NCI-H526 (cell line): Measurements from ENCODE around the gene ATXN1.

ENCODE experiments used
- DNase-seq, 2 experiments: peaks; one replicate each; lab custom pipeline; 2025; lab: John Stamatoyannopoulos, UW

ATXN1 gene

GRCh38 chr6:16673011-16673797 lies 88.1 kb downstream of the ATXN1 start:
- DNase-seq = no peak

- DNase-seq = no peak
Observed at GRCh38 chr6:16671302-16672289, 89.7 kb downstream of the ATXN1 start.

- DNase-seq = no peak
Observed at GRCh38 chr6:16670617-16671051, 90.6 kb downstream of the ATXN1 start.

DNA sequence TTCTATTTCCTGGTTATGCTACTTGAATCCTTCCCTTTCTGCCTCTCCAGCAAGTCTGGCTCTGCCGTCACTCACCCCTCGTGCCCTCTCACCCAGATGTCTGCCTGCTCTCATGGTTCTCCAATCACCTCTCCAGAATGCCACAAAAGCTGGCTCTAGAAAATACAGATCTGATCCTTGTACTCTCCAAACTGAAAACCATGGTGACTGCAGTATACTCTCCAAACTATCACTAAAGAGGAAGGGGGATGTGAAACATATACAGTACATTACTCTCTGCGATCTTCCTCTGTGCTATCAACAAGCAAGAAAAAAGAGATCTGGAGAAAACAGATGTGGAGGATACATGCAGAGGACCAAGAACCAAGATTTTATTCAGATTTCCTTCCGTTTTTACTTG lies 91.1 kb downstream of the ATXN1 start:
- no peak for DNase-seq

DNA sequence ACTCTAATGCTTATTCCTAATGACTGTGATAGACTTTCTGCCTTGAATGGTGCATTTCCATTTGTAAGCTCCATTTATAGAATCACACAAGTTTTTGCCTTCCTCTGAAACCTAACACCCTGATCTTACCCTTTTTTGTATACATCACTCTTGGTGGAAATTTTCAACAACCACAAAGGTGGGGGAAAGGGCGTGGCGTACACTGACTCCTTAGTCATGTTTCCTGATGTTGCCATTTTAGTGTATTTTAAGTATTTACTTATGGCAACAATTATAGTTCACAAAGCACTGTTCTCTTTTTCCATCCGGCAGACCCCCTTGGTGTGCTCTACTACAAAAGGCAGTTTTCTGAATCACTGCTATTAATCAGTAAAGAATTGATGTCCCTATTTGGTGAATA lies 92.0 kb downstream of the ATXN1 start:
- no peak for DNase-seq

DNA sequence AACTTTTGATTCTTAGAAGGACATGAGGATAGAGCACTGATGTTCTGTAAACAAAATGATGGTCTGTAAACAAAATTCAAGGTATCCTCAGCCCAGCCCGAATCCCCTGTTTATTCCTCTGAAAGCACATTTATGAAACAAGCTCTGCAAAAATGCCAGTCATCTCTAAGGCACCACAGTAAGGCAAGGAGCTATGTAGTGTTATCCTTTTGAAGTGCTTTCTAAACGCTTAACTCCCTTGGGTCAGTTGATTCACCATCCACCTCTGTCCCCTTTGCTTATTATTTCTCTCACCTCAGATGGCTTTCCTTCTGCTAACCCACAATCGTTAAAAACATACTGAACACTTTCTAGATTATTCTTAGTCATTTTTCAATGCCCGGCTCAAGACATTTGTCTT lies 93.8 kb downstream of the ATXN1 start:
- DNase-seq = no peak

DNA sequence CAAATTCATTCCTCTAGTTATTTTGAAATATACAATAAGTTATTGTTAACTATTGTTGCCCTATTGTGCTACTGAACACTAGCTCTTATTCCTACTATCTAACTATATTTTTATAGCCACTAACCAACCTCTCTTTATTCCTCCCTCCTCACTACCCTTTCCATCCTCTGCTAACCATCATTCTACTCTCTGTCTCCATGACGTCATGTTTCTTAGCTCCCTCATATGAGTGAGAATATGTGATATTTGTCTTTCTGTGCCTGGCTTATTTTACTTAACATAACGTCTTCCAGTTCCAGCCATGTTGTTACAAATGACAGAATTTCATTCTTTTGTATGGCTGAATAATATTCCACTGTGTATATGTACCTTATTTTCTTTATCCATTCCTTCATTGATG lies 95.3 kb downstream of the ATXN1 start:
- DNase-seq = no peak

DNA sequence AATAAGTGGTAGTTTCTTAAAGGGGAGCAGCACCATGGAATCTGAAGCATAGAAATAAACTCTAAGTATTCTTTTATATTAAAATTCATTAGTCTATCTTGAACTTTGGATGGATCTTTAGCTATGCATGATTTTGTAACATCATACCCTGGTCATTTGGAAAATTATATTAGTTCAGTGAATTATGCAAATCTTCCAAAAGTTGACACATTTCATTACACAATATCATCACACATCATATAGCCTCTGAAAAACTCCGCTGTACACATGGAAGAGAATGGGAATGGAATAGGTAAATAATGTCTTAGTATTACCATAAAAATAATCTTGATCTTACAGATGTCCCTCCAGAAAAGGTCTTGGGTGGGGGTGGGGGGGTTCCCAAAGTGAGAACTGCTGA lies 96.1 kb downstream of the ATXN1 start:
- DNase-seq = peak in 1 of 2 experiments; percentile 6

GRCh38 chr6:16663901-16664300 lies 97.4 kb downstream of the ATXN1 start:
- DNase-seq = no peak

GRCh38 chr6:16660157-16660497 lies 101.1 kb downstream of the ATXN1 start:
- no peak for DNase-seq

- DNase-seq = no peak
Observed at GRCh38 chr6:16659466-16660156, 101.6 kb downstream of the ATXN1 start.

- DNase-seq = no peak
Observed at GRCh38 chr6:16658348-16659034, 102.8 kb downstream of the ATXN1 start.

- no peak for DNase-seq
Observed at GRCh38 chr6:16657768-16658167, 103.5 kb downstream of the ATXN1 start.

DNA sequence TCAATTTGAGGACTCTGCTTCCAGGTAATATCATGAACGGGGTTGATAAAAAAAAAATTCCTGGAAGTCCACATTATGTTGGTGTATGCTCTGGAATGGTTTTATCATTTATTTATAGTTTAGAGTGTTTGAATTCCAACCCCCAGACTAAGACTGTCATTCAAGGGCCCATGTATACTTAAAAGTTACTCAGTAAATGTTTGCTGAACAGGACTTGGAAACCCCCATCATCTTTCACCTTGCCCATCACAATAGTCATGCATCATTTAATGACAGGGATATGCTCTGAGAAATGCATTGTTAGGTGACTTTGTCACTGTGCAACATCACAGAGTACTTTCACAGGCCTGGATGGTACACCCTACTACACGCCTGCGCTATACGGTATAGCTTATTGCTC lies 104.8 kb downstream of the ATXN1 start:
- DNase-seq = no peak

DNA sequence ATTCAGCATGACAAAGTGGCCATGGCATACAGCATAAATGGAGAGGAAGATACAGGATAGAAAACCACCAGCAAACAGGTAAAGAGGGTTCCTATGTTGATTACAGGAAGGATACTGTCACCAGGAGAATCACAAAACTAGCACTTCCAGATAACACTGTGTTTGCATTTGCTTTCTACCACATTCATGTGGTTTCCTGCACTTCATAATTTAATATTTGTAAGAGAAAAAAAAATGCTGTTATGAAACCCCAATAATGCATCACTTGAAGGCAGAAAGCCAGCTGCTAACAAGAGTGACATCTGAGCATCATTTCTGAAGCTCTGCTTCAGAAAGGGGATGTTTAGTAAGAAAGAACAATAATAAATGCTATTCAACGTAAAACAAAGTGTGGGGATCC lies 106.6 kb downstream of the ATXN1 start:
- DNase-seq = no peak

DNA sequence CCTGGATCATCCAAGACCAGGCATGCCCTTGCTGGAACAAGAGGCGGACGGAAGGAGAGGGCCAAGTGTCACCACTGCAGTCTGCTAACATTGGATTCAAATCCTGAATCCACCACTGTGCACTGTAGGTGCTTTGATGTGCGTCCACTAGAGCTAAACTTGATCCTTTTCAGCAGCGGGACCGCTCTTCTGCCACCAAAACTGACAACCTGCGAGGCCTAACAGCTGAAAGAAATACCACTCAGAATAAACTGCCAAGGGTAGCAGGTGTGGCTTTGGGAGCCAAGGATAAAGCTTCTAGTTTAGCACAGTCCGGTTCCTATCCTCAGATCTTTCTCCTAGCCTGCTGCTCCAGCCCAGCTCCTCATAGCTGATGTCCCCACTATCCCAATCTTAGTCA lies 108.0 kb downstream of the ATXN1 start:
- DNase-seq = no peak

DNA sequence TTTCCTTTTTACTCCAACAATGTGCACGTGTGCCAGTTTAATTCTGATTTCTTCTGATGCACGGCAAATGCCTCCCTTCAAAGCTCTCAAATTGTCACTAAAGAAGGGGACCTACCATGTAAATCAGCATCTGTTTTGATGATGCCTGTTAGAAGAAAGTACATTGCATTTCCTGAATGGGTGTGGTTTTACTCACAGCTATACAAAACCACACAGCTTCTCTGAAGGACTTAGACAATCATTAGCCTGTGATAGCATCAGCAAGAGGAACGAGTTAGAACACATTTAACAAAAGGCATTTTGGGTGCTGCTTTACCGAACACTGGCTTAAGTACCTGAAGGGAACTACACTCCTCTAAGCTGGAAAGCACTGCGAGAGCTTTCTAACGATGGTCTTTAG lies 109.4 kb downstream of the ATXN1 start:
- DNase-seq = peak; percentile 14 to 31

DNA sequence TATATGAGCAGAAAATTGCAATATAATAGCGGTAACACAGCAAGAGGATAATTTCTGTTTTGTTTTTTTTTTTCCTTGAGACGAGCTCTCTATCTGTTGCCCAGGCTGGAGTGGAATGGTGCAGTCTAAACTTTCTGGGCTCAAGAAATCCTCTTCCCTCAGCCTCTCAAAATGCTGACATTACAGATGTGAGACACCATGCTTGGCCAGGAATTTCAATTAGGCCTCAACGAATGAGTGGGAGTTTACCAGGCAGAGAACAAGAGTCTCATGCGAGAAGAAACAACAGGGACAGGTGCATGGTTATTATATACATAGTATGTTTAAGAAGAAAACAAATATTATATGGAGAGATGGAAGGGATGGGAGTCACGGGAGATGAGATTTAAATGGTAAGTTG lies 111.4 kb downstream of the ATXN1 start:
- no peak for DNase-seq

DNA sequence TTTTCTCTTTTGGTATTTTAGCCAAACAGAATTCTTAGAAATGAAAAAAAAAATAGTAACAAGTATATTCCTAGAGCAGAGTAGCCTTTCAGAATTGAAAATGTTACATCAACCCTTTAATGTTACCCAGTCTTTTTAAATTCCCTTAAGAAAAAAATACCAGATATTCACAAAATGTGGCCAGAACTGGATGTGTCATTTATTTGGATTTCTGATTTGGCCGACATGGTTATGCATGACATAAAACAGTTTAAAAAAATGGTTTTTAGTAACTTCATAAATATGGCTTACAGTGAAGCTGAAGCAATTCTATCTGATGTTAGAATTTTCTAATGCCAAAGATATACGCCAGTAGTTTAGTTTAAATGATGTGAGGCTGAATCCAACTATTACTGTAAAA lies 112.0 kb downstream of the ATXN1 start:
- DNase-seq = no peak

DNA sequence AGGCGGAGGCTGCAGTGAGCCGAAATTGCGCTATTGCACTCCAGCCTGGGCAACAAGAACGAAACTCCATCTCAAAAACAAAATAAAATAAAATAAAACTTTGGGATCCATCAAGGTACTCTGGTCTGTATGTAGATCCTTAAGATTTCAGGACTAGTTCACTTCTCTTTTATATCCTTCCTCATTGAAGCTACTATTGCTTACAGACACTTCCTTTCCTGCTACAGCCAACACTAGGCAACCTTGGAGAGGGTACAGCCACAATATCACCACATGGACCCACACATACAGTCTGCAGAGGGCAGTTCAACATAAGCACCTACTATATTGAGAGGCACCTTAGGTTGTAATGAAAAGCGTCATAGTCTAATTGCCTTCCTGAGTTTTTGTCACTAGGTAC lies 113.3 kb downstream of the ATXN1 start:
- no peak for DNase-seq

GRCh38 chr6:16647422-16647821 lies 113.8 kb downstream of the ATXN1 start:
- DNase-seq = no peak
